Gastrocnemius medialis (tissue), 4 donors: ENCODE results near the gene KRT10.

Experiments
- POLR2A ChIP-seq, 2 donors: fragments of 450-650 bp; IDR thresholded peaks; one replicate each; pipeline ENCODE4 v1.6.1; 2017; ENCODE audit warnings: antibody characterized with exemption in 2 of 2, mild to moderate bottlenecking in 2 of 2, moderate library complexity in 2 of 2
- TF ChIP-seq, protein P1 (sequence below), 5 experiments: fragments of 450-650 bp in 3 of 5; fragments of 200-600 bp in 2 of 5; sonication (generic) in 2 of 5; IDR thresholded peaks in 4 of 5; conservative IDR thresholded peaks in 1 of 5; 1 replicate in 4 of 5; 2 replicates in 1 of 5; pipeline ENCODE4 v1.5.1; 2016 to 2019; ENCODE audit warnings: antibody characterized with exemption in 5 of 5, mild to moderate bottlenecking in 3 of 5, moderate library complexity in 3 of 5

DNA sequence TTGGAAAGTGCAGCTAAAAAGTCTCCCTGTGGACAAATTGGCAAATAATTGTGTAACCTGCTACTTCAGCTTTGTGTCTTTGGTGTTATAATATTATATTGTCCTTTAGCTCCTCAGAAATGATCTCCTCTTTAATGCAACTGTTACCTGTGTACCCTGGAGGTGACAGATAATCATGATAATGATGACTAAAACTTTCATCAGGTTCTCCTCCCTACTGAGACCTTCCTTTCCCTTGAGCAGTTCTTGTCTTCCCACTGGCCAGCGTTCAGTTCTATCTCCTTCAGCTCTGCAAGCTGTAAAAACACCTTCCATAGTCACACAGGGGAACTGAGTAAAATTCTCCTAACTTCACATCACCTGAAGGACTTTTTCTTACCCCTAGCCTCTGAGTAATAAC is 29.9 kb upstream of the KRT10 start:
- TF ChIP-seq, protein P1, sequence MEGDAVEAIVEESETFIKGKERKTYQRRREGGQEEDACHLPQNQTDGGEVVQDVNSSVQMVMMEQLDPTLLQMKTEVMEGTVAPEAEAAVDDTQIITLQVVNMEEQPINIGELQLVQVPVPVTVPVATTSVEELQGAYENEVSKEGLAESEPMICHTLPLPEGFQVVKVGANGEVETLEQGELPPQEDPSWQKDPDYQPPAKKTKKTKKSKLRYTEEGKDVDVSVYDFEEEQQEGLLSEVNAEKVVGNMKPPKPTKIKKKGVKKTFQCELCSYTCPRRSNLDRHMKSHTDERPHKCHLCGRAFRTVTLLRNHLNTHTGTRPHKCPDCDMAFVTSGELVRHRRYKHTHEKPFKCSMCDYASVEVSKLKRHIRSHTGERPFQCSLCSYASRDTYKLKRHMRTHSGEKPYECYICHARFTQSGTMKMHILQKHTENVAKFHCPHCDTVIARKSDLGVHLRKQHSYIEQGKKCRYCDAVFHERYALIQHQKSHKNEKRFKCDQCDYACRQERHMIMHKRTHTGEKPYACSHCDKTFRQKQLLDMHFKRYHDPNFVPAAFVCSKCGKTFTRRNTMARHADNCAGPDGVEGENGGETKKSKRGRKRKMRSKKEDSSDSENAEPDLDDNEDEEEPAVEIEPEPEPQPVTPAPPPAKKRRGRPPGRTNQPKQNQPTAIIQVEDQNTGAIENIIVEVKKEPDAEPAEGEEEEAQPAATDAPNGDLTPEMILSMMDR (IDR thresholded peaks at IDR 0.05 in 4 of 5, conservative IDR thresholded peaks at IDR 0.05 in 1 of 5): no peak
- TF ChIP-seq POLR2A (IDR thresholded peaks at IDR 0.05): no peak
